Stomach smooth muscle (tissue), 2 donors: ENCODE results near the gene TRAT1.

Experiments used
- H3K27ac ChIP-seq: one replicate; pipeline ENCODE4 v1.7.0; 2013; ENCODE audit warnings: mild to moderate bottlenecking, low read length, inconsistent platforms
- H3K27me3 ChIP-seq, 2 donors: one replicate each; pipeline ENCODE4 v1.7.0; 2013; ENCODE audit warnings: low read length in 2 of 2; ENCODE audit not compliant: insufficient read depth in 2 of 2, control insufficient read depth in 1 of 2
- H3K36me3 ChIP-seq, 2 donors: one replicate each; pipeline ENCODE4 v1.7.0; 2013; ENCODE audit warnings: low read length in 2 of 2; ENCODE audit not compliant: control insufficient read depth in 2 of 2, insufficient read depth in 2 of 2
- H3K4me1 ChIP-seq: one replicate; pipeline ENCODE4 v1.7.0; 2013; ENCODE audit warnings: low read length; ENCODE audit not compliant: control insufficient read depth, insufficient read depth
- H3K4me3 ChIP-seq, 2 donors: one replicate each; pipeline ENCODE4 v1.7.0; 2013; ENCODE audit warnings: low read length in 2 of 2
- H3K9ac ChIP-seq, 2 donors: one replicate each; pipeline ENCODE4 v1.7.0; 2013; ENCODE audit warnings: low read length in 2 of 2, mild to moderate bottlenecking in 1 of 2
- H3K9me3 ChIP-seq, 2 donors: one replicate each; pipeline ENCODE4 v1.7.0; 2013; ENCODE audit warnings: low read length in 2 of 2; ENCODE audit not compliant: control insufficient read depth in 2 of 2
- donor health status: healthy.
- donor health status: Pancreatic carcinoma.

The TRAT1 gene

GRCh38 chr3:108897883-108898282, 75.3 kb downstream of the TRAT1 start:
- Histone ChIP-seq H3K27ac (no peak overlapping the region), H3K36me3 (no peaks in the 10 kb centered on the region)

DNA sequence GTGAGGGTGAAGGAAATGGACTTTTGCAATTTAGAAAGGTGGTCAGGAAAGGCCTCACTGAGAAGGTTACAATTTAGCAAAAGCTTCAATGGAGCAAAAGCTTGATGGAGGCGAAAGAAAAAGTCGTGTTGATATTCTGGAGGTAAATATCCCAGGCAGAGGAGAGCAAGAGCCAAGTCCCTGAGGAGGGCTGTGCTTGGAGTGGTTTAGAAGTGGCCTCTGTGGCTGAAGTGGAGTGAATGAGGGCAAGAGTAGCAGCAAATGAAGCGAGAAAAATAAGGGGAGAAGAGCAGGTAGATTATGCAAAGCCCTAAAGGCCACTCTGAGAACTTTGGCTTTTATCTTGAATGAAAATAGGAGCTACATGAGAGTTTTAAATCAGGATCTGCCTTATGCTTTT, 76.9 kb downstream of the TRAT1 start:
- Histone ChIP-seq H3K27ac (no peak overlapping the region), H3K4me3 (no peak overlapping the region), H3K9ac (no peak overlapping the region), H3K36me3 (no peaks in the 10 kb centered on the region), H3K4me1 (no peaks in the 10 kb centered on the region), H3K27me3 (no peaks in the 10 kb centered on the region), H3K9me3 (no peaks in the 10 kb centered on the region)

More at GRCh38 chr3:108897883-108898282, 75.3 kb downstream of the TRAT1 start:
- H3K9me3 ChIP-seq = no peaks in the 10 kb centered on the region
- no peak overlapping the region for H3K4me3 ChIP-seq
- no peak overlapping the region for H3K9ac ChIP-seq
- H3K4me1 ChIP-seq = no peaks in the 10 kb centered on the region
- no peaks in the 10 kb centered on the region for H3K27me3 ChIP-seq
